ENCODE results near the gene FAM83C.

DNA sequence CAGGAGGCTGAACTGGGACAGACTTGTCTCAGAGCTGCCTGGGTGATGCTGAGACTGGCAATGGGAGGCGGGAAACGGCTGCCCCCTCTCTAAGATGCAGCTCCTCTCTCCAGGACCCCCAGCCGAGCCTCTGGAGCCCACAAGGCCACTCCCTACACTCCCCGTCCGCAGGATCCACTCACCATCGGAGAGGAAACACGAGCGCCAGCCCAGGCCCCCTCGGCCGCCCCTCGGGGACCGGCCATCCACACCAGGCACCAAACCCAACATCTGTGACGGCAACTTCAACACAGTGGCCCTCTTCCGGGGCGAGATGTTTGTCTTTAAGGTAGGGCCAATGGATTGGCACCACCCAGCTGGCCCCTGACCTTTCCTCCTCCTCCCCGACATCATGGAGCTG lies 25.1 kb downstream of the FAM83C start:
- TF ChIP-seq CTCF (IDR thresholded peaks at IDR 0.05) (no peak), POLR2A (IDR thresholded peaks at IDR 0.05) (no peak)

Measured in Peyer's patch (tissue), 4 donors.